Prostate gland (tissue), 2 donors: ENCODE measurements around the gene ENTPD8. TPM values are rescaled to one million over a fixed set of nuclear protein-coding genes. Genes with fewer than 3 reads are reported as not detected.

Experiments used
- DNase-seq: peaks from one replicate; pipeline ENCODE4 v3.0.0-alpha.2; 2019; ENCODE audit warnings: low spot score
- H3K27ac ChIP-seq, 2 donors: fragments of 200-600 bp; sonication (generic); 2 replicates each; pipeline ENCODE4 v1.5.1; 2017 to 2019
- H3K27me3 ChIP-seq: fragments of 200-600 bp; sonication (generic); replicated peaks from 2 replicates; pipeline ENCODE4 v1.5.1; 2019; ENCODE audit not compliant: insufficient read depth
- H3K36me3 ChIP-seq, 2 donors: fragments of 200-600 bp; sonication (generic); 1 replicate in 1 of 2; 2 replicates in 1 of 2; pipeline versions ENCODE4 v1.5.1 to v1.8.1; 2017 to 2019
- H3K4me1 ChIP-seq: fragments of 200-600 bp; sonication (generic); replicated peaks from 2 replicates; pipeline ENCODE4 v1.5.1; 2019
- H3K4me3 ChIP-seq, 2 donors: fragments of 200-600 bp; sonication (generic); 2 replicates each; pipeline ENCODE4 v1.5.1; 2017 to 2019
- H3K9me3 ChIP-seq: fragments of 200-600 bp; sonication (generic); 2 replicates; pipeline ENCODE4 v1.5.1; 2017
- CTCF ChIP-seq, 4 experiments: fragments of 200-600 bp in 2 of 4; fragments of 450-650 bp in 2 of 4; sonication (generic) in 2 of 4; IDR thresholded peaks; 1 replicate in 3 of 4; 2 replicates in 1 of 4; pipeline ENCODE4 v1.5.1; 2016 to 2019; ENCODE audit warnings: antibody characterized with exemption in 4 of 4, mild to moderate bottlenecking in 2 of 4, moderate library complexity in 2 of 4
- POLR2A ChIP-seq: fragments of 450-650 bp; IDR thresholded peaks from one replicate; pipeline ENCODE4 v1.6.1; 2016; ENCODE audit warnings: antibody characterized with exemption, mild to moderate bottlenecking
- POLR2AphosphoS5 ChIP-seq: sonication (generic); formaldehyde crosslinking; IDR thresholded peaks from one replicate; pipeline ENCODE4 v1.6.1; 2017; ENCODE audit warnings: antibody characterized with exemption
- WGBS: methylation state at CpG from one replicate; pipeline ENCODE4 v1.1.5; 2018; 5-methylcytosine and 5-hydroxymethylcytosine counted together
- intact Hi-C: fragments of 100-400 bp; cut with DNase I; formaldehyde crosslinking; loops from one replicate; pipeline ENCODE4 v1.14.2; 2022
- total RNA-seq, 2 donors: library from RNA; depleted of rRNA; stranded (reverse); fragments of >200 nt; gene quantifications; one replicate each; pipeline ENCODE4 v1.1.0, GENCODE V29; 2016

Gene ENTPD8
- total RNA-seq, 2 donors from 2014 or later: 1.8 TPM

- peaks cover 4% of the 10 kb centered on the region for H3K4me1 ChIP-seq
- WGBS: 63% methylated on average over 31 of the region's 36 CpGs
- no peak overlapping the region for H3K27ac ChIP-seq
- no peaks in the 10 kb centered on the region for H3K9me3 ChIP-seq
- H3K36me3 ChIP-seq: no peaks in the 10 kb centered on the region
- no peak overlapping the region for H3K4me3 ChIP-seq
- intact Hi-C loops: no loop called here
- no peak for TF ChIP-seq POLR2A
- TF ChIP-seq POLR2AphosphoS5: no peak
- no peak for TF ChIP-seq CTCF (IDR thresholded peaks at IDR 0.05)
- no peaks in the 10 kb centered on the region for H3K27me3 ChIP-seq
- no peak for DNase-seq
These were observed 38.1 kb upstream of the ENTPD8 start for GRCh38 chr9:137478962-137479861.

DNA sequence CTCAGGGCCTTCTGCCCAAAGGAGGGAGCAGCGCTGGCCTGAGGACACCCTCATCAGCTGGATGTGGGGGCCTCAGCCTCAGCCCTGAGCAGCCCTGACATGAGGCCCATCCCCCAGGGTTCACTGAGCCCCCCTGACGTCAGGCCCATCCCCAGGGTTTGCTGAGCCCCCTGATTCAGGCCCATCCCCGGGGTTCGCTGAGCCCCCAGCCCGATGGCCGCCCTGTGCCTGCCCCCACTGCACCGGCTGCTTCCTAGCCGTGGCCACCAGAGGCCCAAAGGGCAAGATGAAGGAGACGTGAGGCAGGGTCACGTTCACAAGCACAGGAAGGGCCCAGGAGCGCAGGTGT lies 37.4 kb upstream of the ENTPD8 start:
- Histone ChIP-seq H3K9me3 (no peaks in the 10 kb centered on the region), H3K4me1 (peaks cover 4% of the 10 kb centered on the region), H3K27ac (no peak overlapping the region), H3K4me3 (no peak overlapping the region), H3K36me3 (no peaks in the 10 kb centered on the region), H3K27me3 (no peaks in the 10 kb centered on the region)
- TF ChIP-seq CTCF (IDR thresholded peaks at IDR 0.05) (no peak), POLR2AphosphoS5 (no peak), POLR2A (no peak)
- 63% methylated on average over 5 of the region's 11 CpGs for WGBS
- no peak for DNase-seq
- intact Hi-C loops: no loop called here

GRCh38 chr9:137477778-137478612 lies 36.8 kb upstream of the ENTPD8 start:
- DNase-seq: no peak
- Histone ChIP-seq H3K27ac (no peak overlapping the region), H3K4me3 (no peak overlapping the region), H3K27me3 (no peaks in the 10 kb centered on the region), H3K36me3 (no peaks in the 10 kb centered on the region), H3K9me3 (no peaks in the 10 kb centered on the region), H3K4me1 (peaks cover 4% of the 10 kb centered on the region)
- TF ChIP-seq CTCF (IDR thresholded peaks at IDR 0.05): no peak
- no peak for TF ChIP-seq POLR2AphosphoS5
- TF ChIP-seq POLR2A: no peak
- intact Hi-C loops: no loop called here
- 91% methylated on average over 23 of the region's 29 CpGs for WGBS

DNA sequence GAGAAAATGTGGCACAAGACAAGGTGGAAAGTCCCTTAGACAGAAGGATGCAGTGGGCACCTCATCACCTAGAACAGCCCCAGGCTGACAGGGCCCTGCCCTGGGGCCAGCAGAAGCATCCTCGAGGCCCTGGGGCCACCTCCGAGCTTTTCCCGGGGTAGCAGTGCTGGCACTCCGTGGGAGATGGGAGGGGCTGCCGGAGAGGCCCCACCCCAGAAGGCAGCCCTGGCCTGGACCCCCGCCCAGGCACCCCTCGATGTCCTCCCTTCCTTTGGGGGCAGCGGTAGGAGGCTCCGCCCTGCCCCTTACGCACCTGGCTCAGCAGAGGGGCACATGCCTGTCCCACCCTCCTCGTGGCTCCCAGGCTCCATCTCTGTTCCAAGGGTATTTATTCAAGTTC lies 35.7 kb upstream of the ENTPD8 start:
- no peak for TF ChIP-seq POLR2A
- TF ChIP-seq POLR2AphosphoS5: no peak
- TF ChIP-seq CTCF (IDR thresholded peaks at IDR 0.05): no peak
- DNase-seq: no peak
- 88% methylated on average over 11 of the region's 11 CpGs for WGBS
- H3K36me3 ChIP-seq: no peaks in the 10 kb centered on the region
- H3K4me1 ChIP-seq: no peaks in the 10 kb centered on the region
- intact Hi-C loops: no loop called here
- H3K9me3 ChIP-seq: no peaks in the 10 kb centered on the region
- no peak overlapping the region for H3K4me3 ChIP-seq
- no peak overlapping the region for H3K27ac ChIP-seq
- no peaks in the 10 kb centered on the region for H3K27me3 ChIP-seq
